ENCODE results near the gene HAND2. TPM values are rescaled to one million over a fixed set of nuclear protein-coding genes. Genes with fewer than 3 reads are reported as not detected.
A peak's percentile ranks its signal among the peaks of the same experiment; 100 is the strongest.

Gene HAND2
- total and polyA plus RNA-seq, 2 of the 8 experiments (the other 6 are each of a cell fraction or from before 2014, with no cell fraction given): 0.05 TPM; not detected in 1

GRCh38 chr4:173525118-173526011, 4.7 kb downstream of the HAND2 start:
- no peak overlapping the region for H3K18ac ChIP-seq (ENCODE audit: extremely low read depth, low read length)
- H3K27me3 ChIP-seq (replicated peaks in 1 of 4; ENCODE audit: control insufficient read depth in 3 of 4, extremely low read depth in 1 of 4, insufficient read depth in 3 of 4, low read length in 3 of 4): peaks cover 97 to 99% (median 98%) of the 10 kb centered on the region in 4 experiments
- no peaks in the 10 kb centered on the region for H3K9me3 ChIP-seq (ENCODE audit: insufficient read depth in 2 of 2, low read depth in 1 of 2, low read length in 1 of 2)
- no peak overlapping the region for H3K9ac ChIP-seq (replicated peaks in 1 of 4; ENCODE audit: extremely low read depth in 1 of 4, low read depth in 3 of 4, low read length in 3 of 4)
- peak overlapping the region in 1 of 4 experiments; percentile 42; a peak in 2 of 8 replicates for H3K4me3 ChIP-seq (ENCODE audit: extremely low read depth in 1 of 4, insufficient read depth in 2 of 4, low read depth in 3 of 4, low read length in 4 of 4)
- H2BK5ac ChIP-seq (ENCODE audit: low read depth, low read length): no peak overlapping the region
- ChIA-PET POLR2A (ENCODE audit: partially characterized antibody) (interaction anchor here (2.7 kb wide), 1 partner anchor 23 kb away, joined by 10 read pairs; no protein-coding TSS in a partner anchor), CTCF (ENCODE audit: partially characterized antibody) (interaction anchor here (0.9 to 3.6 kb wide), 4 partner anchors 8 to 20 kb away, joined by 3 to 27 read pairs (median 6); no protein-coding TSS in a partner anchor)
- H2BK12ac ChIP-seq (ENCODE audit: low read depth, low read length): 0 out of 2 replicates have a peak overlapping the region, but pooled peaks have one; percentile 68
- H3K36me3 ChIP-seq (ENCODE audit: control insufficient read depth in 2 of 4, insufficient read depth in 4 of 4, low read length in 3 of 4): no peaks in the 10 kb centered on the region; a peak in 1 of 8 replicates
- 3% methylated on average over 38 of the region's 48 CpGs; no CpG with 5 or more reads in 1 of the 2 experiments for WGBS, 2 experiments (ENCODE audit: extremely low coverage in 1 of 2, insufficient coverage in 1 of 2, insufficient read length in 1 of 2, insufficient replicate concordance in 2 of 2, low coverage in 1 of 2, low lambda C conversion rate in 2 of 2, missing lambda C conversion rate in 1 of 2)
- H3K56ac ChIP-seq (replicated peaks; ENCODE audit: insufficient read length, low read depth, low read length): no peak overlapping the region
- H4K8ac ChIP-seq (ENCODE audit: extremely low read depth, insufficient read depth, low read length): no peak overlapping the region
- no peak overlapping the region for H2AK5ac ChIP-seq (ENCODE audit: low read depth, low read length)
- peaks cover 4 to 49% (median 28%) of the 10 kb centered on the region in 4 experiments for H3K4me1 ChIP-seq (replicated peaks in 1 of 4; ENCODE audit: control insufficient read depth in 3 of 4, insufficient read depth in 4 of 4, low read length in 3 of 4)
- no peak overlapping the region for H2AFZ ChIP-seq (ENCODE audit: low read length)
- H3K23ac ChIP-seq (ENCODE audit: insufficient read length): no peak overlapping the region
- peak overlapping the region; percentile 54 to 64 for H3K4me2 ChIP-seq (ENCODE audit: insufficient read depth in 1 of 2, low read depth in 2 of 2, low read length in 2 of 2)
- no peak overlapping the region for H4K91ac ChIP-seq (replicated peaks; ENCODE audit: insufficient read length, low read length)
- H3K79me2 ChIP-seq (ENCODE audit: control insufficient read depth in 1 of 2, insufficient read depth in 2 of 2, low read length in 2 of 2): no peaks in the 10 kb centered on the region
- H2BK120ac ChIP-seq (replicated peaks; ENCODE audit: low read depth, low read length): no peak overlapping the region
- H3K4ac ChIP-seq (replicated peaks; ENCODE audit: insufficient read length, low read depth, low read length): no peak overlapping the region
- H4K5ac ChIP-seq (ENCODE audit: insufficient read length, low read depth, low read length): no peak overlapping the region
- peaks cover 3% of the 10 kb centered on the region; the same call in 1 of the 2 replicates for H3K23me2 ChIP-seq (ENCODE audit: low read depth, low read length)
- H2BK15ac ChIP-seq (ENCODE audit: low read length): no peak overlapping the region
- H2BK20ac ChIP-seq (ENCODE audit: low read length): 0 out of 2 replicates have a peak overlapping the region, but pooled peaks have one; percentile 27
- FAIRE-seq (no peak), DNase-seq (ENCODE audit: low read depth in 1 of 2, low spot score in 2 of 2) (peak in 1 of 2 experiments; percentile 71)
- no peaks in the 10 kb centered on the region for H3K79me1 ChIP-seq (ENCODE audit: low read depth, low read length)
- no peak overlapping the region for H3K27ac ChIP-seq (ENCODE audit: low read depth, low read length)
- no peak overlapping the region for H3K14ac ChIP-seq (ENCODE audit: insufficient read length)
- H4K20me1 ChIP-seq (replicated peaks in 1 of 2; ENCODE audit: control insufficient read depth in 1 of 2, insufficient read depth in 2 of 2, low read length in 2 of 2): peaks cover 18 to 35% of the 10 kb centered on the region in 2 experiments
- peak; percentile 97 for TF ChIP-seq RNF2 (IDR thresholded peaks at IDR 0.05; ENCODE audit: borderline replicate concordance, low read depth, low read length, missing control alignments, poor library complexity, severe bottlenecking)
- peak; percentile 87 for TF ChIP-seq SUZ12 (IDR thresholded peaks at IDR 0.05; ENCODE audit: low read length)
- TF ChIP-seq ZNF274 (IDR thresholded peaks at IDR 0.05; ENCODE audit: borderline replicate concordance, extremely low read depth, low read length): no peak
- no peak for TF ChIP-seq CTCF (IDR thresholded peaks at IDR 0.05; ENCODE audit: control extremely low read depth in 1 of 3, insufficient read depth in 1 of 3, low read depth in 1 of 3, low read length in 3 of 3)
- TF ChIP-seq BCL11A (IDR thresholded peaks at IDR 0.05; ENCODE audit: low read depth in 2 of 2, low read length in 2 of 2): no peak
- TF ChIP-seq TBP (IDR thresholded peaks at IDR 0.05; ENCODE audit: low read depth, low read length): no peak
- TF ChIP-seq TCF12 (IDR thresholded peaks at IDR 0.05; ENCODE audit: low read depth, low read length): 0 out of 2 replicates have a peak, but pooled peaks have one; percentile 16
